Smooth muscle cell (in vitro differentiated cells): Measurements from ENCODE around the gene RFFL. TPM values are rescaled to one million over a fixed set of nuclear protein-coding genes. Genes with fewer than 3 reads are reported as not detected.

ENCODE experiments used
- DNase-seq: peaks from one replicate; lab custom pipeline; 2025; ENCODE audit not compliant: unreplicated experiment; lab: John Stamatoyannopoulos, UW
- H2AFZ ChIP-seq: fragments of 200-600 bp; sonication (generic); 2 replicates; pipeline ENCODE4 v1.6.0; 2016; ENCODE audit warnings: antibody characterized with exemption, low read depth, mild to moderate bottlenecking
- H3F3A ChIP-seq: fragments of 200-600 bp; sonication (generic); 2 replicates; pipeline ENCODE4 v1.6.0; 2017; ENCODE audit warnings: antibody characterized with exemption, low read depth
- H3K27ac ChIP-seq: fragments of 200-600 bp; sonication (generic); 2 replicates; pipeline ENCODE4 v1.5.1; 2016; ENCODE audit warnings: low read depth, mild to moderate bottlenecking
- H3K27me3 ChIP-seq: fragments of 200-600 bp; sonication (generic); 2 replicates; pipeline ENCODE4 v1.6.1; 2016; ENCODE audit warnings: low read depth, mild to moderate bottlenecking
- H3K36me3 ChIP-seq: fragments of 200-600 bp; sonication (generic); 2 replicates; pipeline ENCODE4 v1.5.1; 2016; ENCODE audit warnings: low read depth
- H3K4me1 ChIP-seq: fragments of 200-600 bp; sonication (generic); 2 replicates; pipeline ENCODE4 v1.5.1; 2016; ENCODE audit warnings: low read depth
- H3K4me2 ChIP-seq: fragments of 200-600 bp; sonication (generic); 2 replicates; pipeline ENCODE4 v1.6.0; 2016; ENCODE audit warnings: mild to moderate bottlenecking
- H3K4me3 ChIP-seq: fragments of 200-600 bp; sonication (generic); 2 replicates; pipeline ENCODE4 v1.5.1; 2016; ENCODE audit warnings: mild to moderate bottlenecking
- H3K79me2 ChIP-seq: fragments of 200-600 bp; sonication (generic); 2 replicates; pipeline ENCODE4 v1.6.0; 2016; ENCODE audit warnings: low read depth, mild to moderate bottlenecking
- H3K9ac ChIP-seq: fragments of 200-600 bp; sonication (generic); 2 replicates; pipeline ENCODE4 v1.6.0; 2016; ENCODE audit warnings: low read depth
- H3K9me3 ChIP-seq: fragments of 200-600 bp; sonication (generic); replicated peaks from 2 replicates; pipeline ENCODE4 v1.5.1; 2016; ENCODE audit warnings: low read depth
- H4K20me1 ChIP-seq: fragments of 200-600 bp; sonication (generic); 2 replicates; pipeline ENCODE4 v1.6.0; 2016; ENCODE audit warnings: low read depth
- WGBS: methylation state at CpG from one replicate; pipeline ENCODE4 v1.1.7; 2016; ENCODE audit warnings: low lambda C conversion rate; 5-methylcytosine and 5-hydroxymethylcytosine counted together
- polyA plus RNA-seq: library from polyadenylated mRNA; unstranded; fragments of >200 nt; fragmentation: Nextera tagmentation; extraction: Ambion mirVana; gene quantifications from 2 replicates; pipeline ENCODE4 v1.2.1, GENCODE V29; 2016
- total RNA-seq: library from RNA; depleted of rRNA; stranded (reverse); fragments of >200 nt; gene quantifications from 2 replicates; pipeline ENCODE4 v1.2.3, GENCODE V29; 2014
- TF ChIP-seq, protein P1 (sequence below): fragments of 200-600 bp; sonication (generic); IDR thresholded peaks from 2 replicates; pipeline ENCODE4 v1.5.1; 2017; ENCODE audit warnings: borderline replicate concordance, mild to moderate bottlenecking, antibody characterized with exemption; ENCODE audit not compliant: insufficient read depth, poor library complexity, severe bottlenecking

Gene RFFL
- total and polyA plus RNA-seq, 2 experiments from 2014 or later, result 7.0 to 7.1 TPM

GRCh38 chr17:35079547-35080423 lies 16.3 kb upstream of the RFFL start:
- WGBS, result 100% methylated on average over 1 of the region's 1 CpG
- H3K9me3 ChIP-seq, result no peaks in the 10 kb centered on the region
- peaks cover 38% of the 10 kb centered on the region for H3K79me2 ChIP-seq
- no peaks in the 10 kb centered on the region for H3F3A ChIP-seq
- H4K20me1 ChIP-seq, result peaks cover 77% of the 10 kb centered on the region
- DNase-seq, result no peak
- no peak overlapping the region for H3K4me3 ChIP-seq
- no peak overlapping the region for H3K27ac ChIP-seq
- H3K4me2 ChIP-seq, result no peak overlapping the region
- no peak overlapping the region for H3K9ac ChIP-seq
- H3K36me3 ChIP-seq, result no peaks in the 10 kb centered on the region
- H3K27me3 ChIP-seq, result no peaks in the 10 kb centered on the region
- TF ChIP-seq, protein P1, sequence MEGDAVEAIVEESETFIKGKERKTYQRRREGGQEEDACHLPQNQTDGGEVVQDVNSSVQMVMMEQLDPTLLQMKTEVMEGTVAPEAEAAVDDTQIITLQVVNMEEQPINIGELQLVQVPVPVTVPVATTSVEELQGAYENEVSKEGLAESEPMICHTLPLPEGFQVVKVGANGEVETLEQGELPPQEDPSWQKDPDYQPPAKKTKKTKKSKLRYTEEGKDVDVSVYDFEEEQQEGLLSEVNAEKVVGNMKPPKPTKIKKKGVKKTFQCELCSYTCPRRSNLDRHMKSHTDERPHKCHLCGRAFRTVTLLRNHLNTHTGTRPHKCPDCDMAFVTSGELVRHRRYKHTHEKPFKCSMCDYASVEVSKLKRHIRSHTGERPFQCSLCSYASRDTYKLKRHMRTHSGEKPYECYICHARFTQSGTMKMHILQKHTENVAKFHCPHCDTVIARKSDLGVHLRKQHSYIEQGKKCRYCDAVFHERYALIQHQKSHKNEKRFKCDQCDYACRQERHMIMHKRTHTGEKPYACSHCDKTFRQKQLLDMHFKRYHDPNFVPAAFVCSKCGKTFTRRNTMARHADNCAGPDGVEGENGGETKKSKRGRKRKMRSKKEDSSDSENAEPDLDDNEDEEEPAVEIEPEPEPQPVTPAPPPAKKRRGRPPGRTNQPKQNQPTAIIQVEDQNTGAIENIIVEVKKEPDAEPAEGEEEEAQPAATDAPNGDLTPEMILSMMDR, result no peak
- no peak overlapping the region for H2AFZ ChIP-seq
- peaks cover 8% of the 10 kb centered on the region for H3K4me1 ChIP-seq

DNA sequence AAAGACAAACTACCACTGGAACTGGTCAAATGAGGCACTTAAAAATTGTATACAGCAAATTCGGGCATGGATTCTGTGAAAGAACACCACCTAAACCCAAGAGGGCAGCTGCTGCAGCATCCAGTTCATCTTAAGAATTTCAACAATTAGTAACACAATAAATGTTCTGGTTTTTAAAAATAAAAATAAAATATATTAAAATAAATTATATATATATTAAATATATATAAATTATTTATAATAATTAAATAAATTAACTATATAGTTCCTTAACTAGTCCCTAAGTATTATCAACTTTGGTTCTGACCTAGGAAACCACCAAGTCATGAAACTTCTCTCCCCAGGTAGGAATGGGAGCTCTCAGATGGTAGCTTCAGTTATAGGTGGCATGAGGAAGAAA lies 13.4 kb upstream of the RFFL start:
- WGBS, result 92% methylated on average over 1 of the region's 1 CpG
- no peaks in the 10 kb centered on the region for H3F3A ChIP-seq
- H3K9me3 ChIP-seq, result no peaks in the 10 kb centered on the region

DNA sequence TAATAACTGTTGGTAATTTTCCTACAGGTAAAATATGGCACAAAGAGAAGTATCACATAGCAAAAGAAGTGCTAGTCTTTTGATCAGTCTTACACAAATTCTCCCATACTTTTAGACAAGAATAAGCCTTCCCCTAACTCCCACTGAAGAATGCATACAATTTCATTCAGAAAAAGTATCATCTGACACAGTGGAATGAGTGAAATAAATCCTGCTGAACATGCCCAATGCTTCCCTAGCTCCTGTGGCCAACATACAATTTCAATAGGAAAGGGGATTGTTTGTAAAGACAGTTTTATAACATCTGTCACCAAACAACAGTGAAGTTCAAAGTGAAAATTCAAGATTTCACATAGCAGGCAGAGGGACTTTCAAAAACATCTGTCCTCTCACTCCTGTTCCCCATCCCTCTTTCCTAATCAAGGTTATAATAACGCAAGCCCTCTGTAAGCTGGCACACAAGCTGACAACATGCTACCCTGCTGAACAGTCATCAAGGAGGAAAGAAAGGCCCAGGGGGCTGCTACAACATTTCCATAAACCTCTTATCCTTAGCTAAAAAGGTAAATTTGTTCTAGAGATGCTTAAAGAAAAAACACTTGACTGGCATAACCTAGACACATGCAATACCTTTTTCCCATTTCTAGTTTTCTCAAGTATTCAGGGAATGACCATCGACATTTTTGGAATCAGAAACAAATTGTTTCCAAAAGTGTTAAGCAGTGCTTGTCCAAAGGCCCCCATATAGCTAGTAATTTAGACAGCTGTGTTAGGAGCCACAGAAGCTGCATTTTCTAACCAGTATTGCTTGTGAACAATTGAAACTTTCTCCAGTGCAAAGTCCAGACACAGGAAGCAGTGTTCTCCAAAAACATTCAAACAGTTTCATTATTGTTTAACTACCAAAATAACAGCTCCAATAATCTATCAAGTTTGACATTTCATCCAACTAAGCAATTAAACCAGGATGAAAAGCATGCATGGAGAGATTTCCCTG lies 11.5 kb upstream of the RFFL start:
- no peak overlapping the region for H3K4me2 ChIP-seq
- DNase-seq, result no peak
- H2AFZ ChIP-seq, result no peak overlapping the region
- TF ChIP-seq, protein P1, result no peak
- no peak overlapping the region for H3K9ac ChIP-seq
- peaks cover 34% of the 10 kb centered on the region for H3K79me2 ChIP-seq
- H3F3A ChIP-seq, result no peaks in the 10 kb centered on the region
- no peak overlapping the region for H3K4me3 ChIP-seq
- H3K9me3 ChIP-seq, result no peaks in the 10 kb centered on the region
- 94% methylated on average over 2 of the region's 2 CpGs for WGBS
- H3K27me3 ChIP-seq, result no peaks in the 10 kb centered on the region
- H3K27ac ChIP-seq, result no peak overlapping the region
- H3K4me1 ChIP-seq, result no peaks in the 10 kb centered on the region
- H4K20me1 ChIP-seq, result peaks cover 91% of the 10 kb centered on the region
- H3K36me3 ChIP-seq, result no peaks in the 10 kb centered on the region

More for the DNA sequence above, 13.4 kb upstream of the RFFL start:
- no peak overlapping the region for H3K4me2 ChIP-seq
- H2AFZ ChIP-seq, result no peak overlapping the region
- H3K9ac ChIP-seq, result no peak overlapping the region
- no peak for DNase-seq
- H3K4me1 ChIP-seq, result peaks cover under 1% of the 10 kb centered on the region
- H3K27me3 ChIP-seq, result no peaks in the 10 kb centered on the region
- H3K27ac ChIP-seq, result no peak overlapping the region
- H3K36me3 ChIP-seq, result no peaks in the 10 kb centered on the region
- H4K20me1 ChIP-seq, result peaks cover 92% of the 10 kb centered on the region
- H3K4me3 ChIP-seq, result no peak overlapping the region
- TF ChIP-seq, protein P1, result no peak
- peaks cover 29% of the 10 kb centered on the region for H3K79me2 ChIP-seq
